ENCODE data around the gene HSPA4L. TPM values are rescaled to one million over a fixed set of nuclear protein-coding genes. Genes with fewer than 3 reads are reported as not detected.
A peak's percentile ranks its signal among the peaks of the same experiment; 100 is the strongest.

Gene HSPA4L
- polyA plus RNA-seq, 1 donor, result 11.4 TPM

DNA sequence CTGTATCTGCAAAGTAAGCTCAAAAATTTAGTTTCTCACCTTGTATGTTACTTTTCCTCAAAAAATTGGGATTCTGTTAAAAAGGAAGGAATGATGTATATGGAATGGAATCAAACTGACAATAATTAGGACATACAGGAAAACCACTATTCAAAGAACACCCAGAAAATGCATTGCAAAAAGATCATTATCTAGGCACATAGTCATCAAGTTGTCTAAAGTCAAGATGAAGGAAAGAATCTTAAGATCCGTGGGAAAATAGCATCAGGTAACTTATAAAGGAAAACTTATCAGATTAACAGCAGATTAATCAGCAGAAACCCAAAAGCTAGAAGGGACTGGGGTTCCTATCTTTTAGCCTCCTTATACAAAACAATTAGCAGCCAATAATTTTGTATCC is 75.5 kb downstream of the HSPA4L start:
- DNase-seq, result no peak

DNA sequence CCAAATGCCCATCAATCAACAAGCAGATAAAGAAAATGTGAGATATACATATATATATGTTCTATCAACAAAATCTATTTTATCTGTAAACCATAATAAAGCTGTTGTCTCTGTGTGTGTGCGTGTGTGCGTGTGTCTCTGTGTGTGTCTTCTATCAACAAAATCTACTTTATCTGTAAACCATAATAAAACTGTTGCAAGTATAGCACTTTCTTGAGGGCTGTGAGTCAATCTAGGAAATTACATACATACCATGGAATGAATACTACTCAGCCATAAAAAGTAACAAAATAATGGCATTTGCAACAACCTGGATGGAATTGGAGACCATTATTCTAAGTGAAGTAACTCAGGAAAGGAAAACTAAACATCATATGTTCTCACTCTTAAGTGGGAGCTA is 86.1 kb downstream of the HSPA4L start:
- no peak for DNase-seq

DNA sequence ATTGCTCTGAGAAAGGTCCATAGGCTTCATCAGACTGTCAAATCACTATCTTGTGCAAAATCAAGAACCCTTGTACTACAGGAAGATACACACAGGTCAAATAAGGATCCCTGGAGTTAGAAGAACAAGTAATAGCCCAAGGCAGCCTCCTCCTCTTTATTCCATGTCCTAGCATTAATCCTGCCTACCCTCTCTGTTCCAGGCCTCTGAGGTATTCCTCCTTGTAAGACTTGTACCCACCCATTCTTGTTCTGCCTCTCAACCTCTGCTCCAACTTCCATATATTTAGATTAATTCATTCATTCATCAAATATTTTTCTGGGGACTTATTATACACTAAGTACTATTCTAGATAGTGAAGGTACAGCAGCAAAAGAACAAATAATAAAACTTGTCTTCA is 88.2 kb downstream of the HSPA4L start:
- DNase-seq, result no peak

DNA sequence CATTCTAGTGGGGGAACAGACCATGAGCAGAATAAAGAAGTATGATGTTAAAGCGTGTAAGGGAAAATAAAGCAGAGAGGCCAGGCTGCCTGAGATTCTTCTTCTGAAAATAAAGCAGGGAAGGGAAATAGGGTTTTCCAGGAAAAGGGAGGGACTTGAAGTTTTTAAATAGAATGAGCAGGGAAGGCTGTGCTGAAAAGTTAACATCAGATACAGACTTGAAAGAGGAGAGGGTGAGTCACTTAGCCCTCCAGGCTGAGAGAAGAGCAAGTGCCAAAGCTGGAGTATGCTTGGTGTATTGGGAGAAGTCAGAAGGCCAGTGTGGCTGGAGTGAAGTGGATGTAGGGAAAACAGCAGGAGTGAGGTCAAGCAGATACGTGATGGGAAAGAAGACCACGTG is 88.6 kb downstream of the HSPA4L start:
- DNase-seq, result no peak

DNA sequence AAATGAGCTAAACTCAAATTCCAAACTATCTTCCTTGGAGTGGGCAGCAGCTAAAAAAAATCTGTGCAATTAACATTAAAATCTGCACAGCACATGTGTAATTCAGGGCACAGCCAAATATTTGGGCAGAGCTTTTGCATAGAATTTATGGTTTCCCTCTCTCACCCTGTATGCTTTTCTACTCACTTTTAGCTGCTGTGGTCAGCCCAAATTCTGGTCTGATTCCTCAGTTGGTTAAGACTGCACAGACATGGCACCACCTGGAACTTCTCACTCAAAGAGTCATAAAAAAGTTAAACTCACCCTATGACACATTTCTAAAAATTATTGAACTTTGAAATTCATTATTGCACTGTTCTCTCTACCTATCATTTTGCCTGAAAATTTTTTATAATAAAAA is 93.7 kb downstream of the HSPA4L start:
- DNase-seq, result no peak

DNA sequence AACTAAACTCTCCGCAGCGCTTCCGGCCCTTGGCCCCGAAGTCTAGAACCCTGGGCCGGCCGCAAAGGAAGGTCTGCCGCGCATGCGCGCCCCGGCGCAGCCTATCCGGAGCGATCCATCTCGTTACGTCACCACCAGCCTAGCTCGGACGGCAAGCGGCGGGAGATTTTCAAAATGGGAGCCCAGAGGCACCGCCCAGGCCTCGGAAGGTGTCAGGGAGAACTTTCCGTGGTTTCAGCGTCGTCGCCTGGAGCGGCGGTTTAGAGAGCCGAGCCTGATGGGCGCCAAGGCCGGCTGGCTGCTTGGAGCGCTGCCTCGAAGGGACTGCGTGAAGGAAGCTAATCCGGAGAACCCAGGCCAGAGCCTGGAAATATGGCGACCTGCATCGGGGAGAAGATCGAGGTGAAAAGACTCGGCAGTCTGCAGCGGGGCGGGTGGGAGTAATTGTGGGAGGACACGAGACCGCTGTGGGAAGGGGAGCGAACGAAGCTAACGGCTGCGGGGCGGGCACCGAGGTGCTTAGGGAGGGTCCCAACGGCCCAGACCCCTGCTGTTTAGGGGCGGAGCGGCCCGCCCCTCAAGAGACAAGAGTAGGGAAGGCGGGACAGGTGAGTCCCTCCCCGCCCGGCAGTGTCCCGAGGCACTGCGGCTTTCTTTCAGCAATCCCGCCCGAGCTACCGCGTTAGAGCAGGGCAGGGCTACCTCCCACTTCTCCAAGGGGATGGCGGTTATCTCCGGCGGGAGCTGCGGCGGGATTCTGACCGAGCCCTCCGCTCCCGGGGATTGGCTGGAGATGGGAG is 98.8 kb downstream of the HSPA4L start, which contains the start of gene PLK4:
TSS of gene PLK4 (plus strand) at position 131 of the 800 bp plus-strand sequence. CDS start at position 373, 242 bp downstream.
- DNase-seq, result peak; percentile 96

DNA sequence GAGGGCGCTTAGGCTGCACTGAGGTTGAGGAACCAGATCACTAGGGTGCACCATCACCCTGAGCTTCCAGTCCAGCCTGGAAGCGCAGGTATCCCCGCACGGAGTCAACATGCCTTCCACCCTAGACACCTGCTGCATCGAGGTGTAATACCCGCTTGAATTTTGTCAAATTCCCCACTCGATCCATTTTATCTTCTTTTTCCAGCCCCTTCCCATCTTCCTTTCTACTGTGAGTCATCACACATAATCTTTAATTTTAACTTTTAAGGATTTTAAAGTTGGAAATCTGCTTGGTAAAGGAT is 99.4 kb downstream of the HSPA4L start:
- no peak for DNase-seq

DNA sequence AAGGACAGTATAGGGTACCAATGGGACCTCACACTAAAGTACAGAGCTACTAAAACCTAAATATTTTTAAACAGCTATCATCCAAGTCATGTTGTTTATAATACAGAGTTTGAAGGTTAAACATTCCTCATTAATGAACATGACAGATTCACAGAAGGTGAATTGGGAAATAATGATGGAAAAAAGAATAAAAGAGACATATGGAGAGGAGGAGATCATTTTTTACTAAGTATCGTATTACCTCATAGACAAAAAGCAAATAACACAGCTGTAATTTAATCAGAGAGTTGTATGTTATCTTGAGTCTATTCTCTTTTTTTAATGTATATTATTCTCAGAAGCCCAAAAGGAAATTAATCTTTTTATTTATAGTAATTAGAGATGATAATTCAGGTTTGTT is 106.4 kb downstream of the HSPA4L start:
- DNase-seq, result no peak

DNA sequence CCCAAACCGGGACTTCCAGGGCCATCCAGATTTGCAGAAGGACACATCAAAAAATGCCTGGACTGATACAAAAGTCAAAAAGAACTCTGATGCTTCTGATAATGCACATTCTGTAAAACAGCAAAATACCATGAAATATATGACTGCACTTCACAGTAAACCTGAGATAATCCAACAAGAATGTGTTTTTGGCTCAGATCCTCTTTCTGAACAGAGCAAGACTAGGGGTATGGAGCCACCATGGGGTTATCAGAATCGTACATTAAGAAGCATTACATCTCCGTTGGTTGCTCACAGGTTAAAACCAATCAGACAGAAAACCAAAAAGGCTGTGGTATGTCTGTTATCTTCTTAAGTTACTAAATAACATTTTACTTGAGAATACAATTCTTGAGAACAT is 107.8 kb downstream of the HSPA4L start:
- DNase-seq, result no peak

Other genes with a start within 250 kb of the HSPA4L start
- gene INTU, start 149.4 kb upstream of the HSPA4L start, polyA plus RNA-seq (ENCODE audit: insufficient read length), result 31.6 TPM
- gene SLC25A31, start 51.9 kb upstream of the HSPA4L start, polyA plus RNA-seq (ENCODE audit: insufficient read length), result 0.07 TPM
- gene PLK4, start 98.6 kb downstream of the HSPA4L start, polyA plus RNA-seq (ENCODE audit: insufficient read length), result 36.7 TPM
- 36.0 TPM for gene MFSD8, start 182.9 kb downstream of the HSPA4L start, polyA plus RNA-seq (ENCODE audit: insufficient read length)
- 21.0 TPM for gene ABHD18, start 183.1 kb downstream of the HSPA4L start, polyA plus RNA-seq (ENCODE audit: insufficient read length)